ENCODE results near the gene RPL18A. TPM values are rescaled to one million over a fixed set of nuclear protein-coding genes. Genes with fewer than 3 reads are reported as not detected.

Gene RPL18A
- total and polyA plus RNA-seq, 2 experiments from 2014 or later, result 930 to 1,484 TPM

DNA sequence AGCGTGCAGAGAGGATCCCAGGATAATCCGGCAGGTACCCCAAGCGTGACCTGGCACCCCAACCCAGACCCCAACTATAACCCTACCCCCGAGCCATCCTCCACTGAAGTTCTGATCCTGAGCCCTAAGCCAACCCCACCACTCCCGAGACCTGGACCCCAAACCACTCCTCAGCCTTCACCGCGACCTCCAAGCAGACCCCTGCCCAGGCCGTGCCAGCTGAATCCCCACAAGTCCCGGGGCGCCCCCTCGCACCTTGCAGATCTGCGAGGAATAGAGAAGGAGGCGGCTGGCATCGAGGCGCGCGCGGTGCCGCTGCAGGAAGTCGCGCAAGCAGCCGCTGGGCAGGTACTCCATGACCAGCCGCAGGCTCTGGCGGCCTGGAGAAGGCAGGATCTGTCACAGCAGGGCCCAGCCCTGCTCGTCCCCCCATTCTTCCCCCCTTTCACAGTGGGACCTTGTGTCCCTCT lies 28.3 kb upstream of the RPL18A start:
- no peaks in the 10 kb centered on the region for H3K4me1 ChIP-seq (ENCODE audit: low read depth)
- no peaks in the 10 kb centered on the region for H3K9me3 ChIP-seq (ENCODE audit: low read depth)
- H3K4me3 ChIP-seq, result no peak overlapping the region
- no peak for DNase-seq (ENCODE audit: low read depth in 1 of 2, low spot score in 1 of 2)
- TF ChIP-seq, protein P1, sequence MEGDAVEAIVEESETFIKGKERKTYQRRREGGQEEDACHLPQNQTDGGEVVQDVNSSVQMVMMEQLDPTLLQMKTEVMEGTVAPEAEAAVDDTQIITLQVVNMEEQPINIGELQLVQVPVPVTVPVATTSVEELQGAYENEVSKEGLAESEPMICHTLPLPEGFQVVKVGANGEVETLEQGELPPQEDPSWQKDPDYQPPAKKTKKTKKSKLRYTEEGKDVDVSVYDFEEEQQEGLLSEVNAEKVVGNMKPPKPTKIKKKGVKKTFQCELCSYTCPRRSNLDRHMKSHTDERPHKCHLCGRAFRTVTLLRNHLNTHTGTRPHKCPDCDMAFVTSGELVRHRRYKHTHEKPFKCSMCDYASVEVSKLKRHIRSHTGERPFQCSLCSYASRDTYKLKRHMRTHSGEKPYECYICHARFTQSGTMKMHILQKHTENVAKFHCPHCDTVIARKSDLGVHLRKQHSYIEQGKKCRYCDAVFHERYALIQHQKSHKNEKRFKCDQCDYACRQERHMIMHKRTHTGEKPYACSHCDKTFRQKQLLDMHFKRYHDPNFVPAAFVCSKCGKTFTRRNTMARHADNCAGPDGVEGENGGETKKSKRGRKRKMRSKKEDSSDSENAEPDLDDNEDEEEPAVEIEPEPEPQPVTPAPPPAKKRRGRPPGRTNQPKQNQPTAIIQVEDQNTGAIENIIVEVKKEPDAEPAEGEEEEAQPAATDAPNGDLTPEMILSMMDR (IDR thresholded peaks at IDR 0.05; ENCODE audit: low read depth, low read length), result no peak
- H3K27me3 ChIP-seq, result no peaks in the 10 kb centered on the region
- H3K36me3 ChIP-seq, result no peaks in the 10 kb centered on the region
- H3K27ac ChIP-seq, result no peak overlapping the region

DNA sequence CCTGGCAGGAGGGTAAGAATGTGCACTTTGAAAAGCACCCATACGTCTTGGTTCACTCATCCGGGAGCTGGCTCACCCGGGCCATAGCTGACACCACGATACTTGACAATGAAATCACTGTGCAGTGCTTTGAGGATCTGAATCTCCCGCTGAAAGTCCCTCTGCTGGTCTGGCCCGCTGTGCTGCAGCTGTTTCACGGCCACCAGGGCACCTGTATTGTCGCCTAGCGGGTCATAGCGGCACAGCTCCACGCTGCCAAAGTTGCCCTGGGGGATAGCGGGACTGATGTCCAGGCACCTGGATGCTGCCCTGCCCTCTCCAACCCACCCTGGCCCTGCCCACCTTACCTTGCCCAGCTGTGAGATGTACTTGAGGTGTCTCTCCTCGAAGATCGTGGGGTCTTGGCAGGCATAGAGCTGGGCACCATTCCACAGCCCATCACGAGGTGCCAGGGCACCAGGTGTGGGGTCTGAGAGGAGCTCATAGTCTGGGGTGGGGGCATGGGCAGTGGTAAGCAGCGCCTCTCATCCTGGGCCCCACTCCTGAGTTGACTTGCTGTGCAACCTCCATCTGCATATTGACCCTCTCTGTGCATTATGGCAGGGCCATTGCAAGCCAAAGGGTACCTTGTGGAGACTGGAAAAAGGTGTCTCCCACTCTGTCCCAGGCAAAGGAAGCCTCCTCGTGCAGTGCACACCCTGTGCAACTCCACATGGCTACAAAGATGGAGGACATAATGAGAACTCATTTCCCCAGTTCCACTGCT lies 27.1 kb upstream of the RPL18A start:
- H3K36me3 ChIP-seq, result no peaks in the 10 kb centered on the region
- H3K4me3 ChIP-seq, result no peak overlapping the region
- H3K9me3 ChIP-seq (ENCODE audit: low read depth), result no peaks in the 10 kb centered on the region
- H3K4me1 ChIP-seq (ENCODE audit: low read depth), result no peaks in the 10 kb centered on the region
- H3K27me3 ChIP-seq, result no peaks in the 10 kb centered on the region
- TF ChIP-seq, protein P1 (IDR thresholded peaks at IDR 0.05; ENCODE audit: low read depth, low read length), result no peak
- no peak for DNase-seq (ENCODE audit: low read depth in 1 of 2, low spot score in 1 of 2)
- H3K27ac ChIP-seq, result no peak overlapping the region

DNA sequence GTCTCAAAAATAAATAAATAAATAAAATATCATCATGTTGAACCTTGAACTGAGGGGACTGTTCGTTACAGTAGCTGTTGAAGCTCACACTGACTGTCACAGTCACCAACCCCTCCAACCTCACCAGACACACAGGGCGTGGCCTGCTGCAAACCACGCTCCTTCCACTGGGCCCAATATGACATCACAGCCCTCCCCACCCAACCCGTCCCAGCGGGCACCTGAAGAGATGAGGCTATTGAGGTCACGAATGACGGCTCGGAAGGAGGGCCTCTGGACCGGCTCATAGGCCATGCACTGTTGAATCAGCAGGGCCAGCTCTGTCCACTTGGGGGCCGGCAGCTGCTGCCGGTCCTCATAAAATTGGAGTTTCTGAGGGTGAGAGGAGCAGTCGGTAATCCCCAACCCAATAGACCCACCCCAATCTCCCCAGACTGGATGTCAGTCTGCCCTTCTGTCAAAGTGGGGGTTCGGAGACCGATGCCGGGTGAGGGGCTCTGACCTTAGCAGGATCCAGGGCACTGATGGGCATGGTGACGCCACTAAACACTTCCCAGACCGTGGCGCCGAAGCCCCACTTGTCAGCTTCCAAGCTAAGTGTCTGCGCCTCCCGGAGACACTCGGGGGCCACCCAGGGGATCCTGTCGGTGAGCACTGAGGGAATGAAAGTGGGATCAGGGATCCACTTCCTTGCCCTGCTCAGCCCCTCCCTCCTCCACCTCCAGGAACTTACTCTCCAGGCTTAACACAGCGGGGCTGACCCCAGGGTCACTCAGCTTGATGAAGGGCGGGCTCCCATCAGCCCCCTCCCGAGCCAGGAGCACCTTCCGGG lies 25.1 kb upstream of the RPL18A start:
- H3K4me3 ChIP-seq, result no peak overlapping the region
- TF ChIP-seq, protein P1 (IDR thresholded peaks at IDR 0.05; ENCODE audit: low read depth, low read length), result no peak

DNA sequence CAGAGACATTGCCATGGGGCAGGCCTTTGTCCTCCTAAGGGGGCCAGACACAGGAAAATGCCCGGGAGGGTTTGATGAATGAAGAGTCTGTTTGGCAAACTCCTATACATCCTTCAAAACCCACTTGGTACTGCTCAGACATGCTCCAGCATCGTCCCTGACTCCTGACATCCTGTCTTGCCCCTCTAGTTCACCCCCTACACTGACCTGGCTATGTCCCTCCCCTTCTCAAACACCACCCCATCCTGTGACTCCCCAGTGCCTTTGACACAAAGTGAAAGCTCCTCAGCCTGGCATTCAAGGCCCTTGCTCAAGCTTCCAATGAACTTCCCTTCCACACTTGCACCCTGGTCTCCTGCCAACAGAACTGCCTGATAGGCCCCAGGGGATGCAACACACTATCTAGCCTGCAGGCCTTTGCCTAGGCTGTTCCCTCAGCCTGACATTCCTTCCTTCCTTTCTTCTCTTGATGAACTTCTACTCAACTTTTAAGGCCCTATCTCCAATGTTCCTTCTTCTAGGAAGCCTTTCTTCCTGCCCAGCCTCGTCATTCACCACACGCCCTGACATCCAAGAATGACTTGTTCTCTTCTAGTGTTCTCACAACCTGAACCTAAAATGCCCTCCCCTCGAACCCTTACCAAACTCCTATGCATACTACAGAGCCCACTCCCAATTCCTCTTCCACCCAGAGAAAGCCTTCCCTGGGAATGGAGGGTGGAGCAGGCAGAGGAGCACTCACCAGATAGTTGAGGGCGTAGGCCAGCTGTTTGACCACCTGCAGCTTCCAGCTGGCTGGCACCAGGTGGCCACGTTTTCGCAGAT lies 24.3 kb upstream of the RPL18A start:
- Histone ChIP-seq H3K9me3 (ENCODE audit: low read depth) (no peaks in the 10 kb centered on the region), H3K4me3 (no peak overlapping the region), H3K27ac (no peak overlapping the region), H3K4me1 (ENCODE audit: low read depth) (no peaks in the 10 kb centered on the region), H3K36me3 (no peaks in the 10 kb centered on the region), H3K27me3 (no peaks in the 10 kb centered on the region)
- DNase-seq (ENCODE audit: low read depth in 1 of 2, low spot score in 1 of 2), result peak in 1 of 2 donors; percentile 42
- TF ChIP-seq, protein P1 (IDR thresholded peaks at IDR 0.05; ENCODE audit: low read depth, low read length), result no peak

More for the DNA sequence above, 25.1 kb upstream of the RPL18A start:
- H3K27me3 ChIP-seq, result no peaks in the 10 kb centered on the region
- no peak overlapping the region for H3K27ac ChIP-seq
- H3K4me1 ChIP-seq (ENCODE audit: low read depth), result no peaks in the 10 kb centered on the region
- DNase-seq (ENCODE audit: low read depth in 1 of 2, low spot score in 1 of 2), result no peak
- H3K9me3 ChIP-seq (ENCODE audit: low read depth), result no peaks in the 10 kb centered on the region
- no peaks in the 10 kb centered on the region for H3K36me3 ChIP-seq

DNA sequence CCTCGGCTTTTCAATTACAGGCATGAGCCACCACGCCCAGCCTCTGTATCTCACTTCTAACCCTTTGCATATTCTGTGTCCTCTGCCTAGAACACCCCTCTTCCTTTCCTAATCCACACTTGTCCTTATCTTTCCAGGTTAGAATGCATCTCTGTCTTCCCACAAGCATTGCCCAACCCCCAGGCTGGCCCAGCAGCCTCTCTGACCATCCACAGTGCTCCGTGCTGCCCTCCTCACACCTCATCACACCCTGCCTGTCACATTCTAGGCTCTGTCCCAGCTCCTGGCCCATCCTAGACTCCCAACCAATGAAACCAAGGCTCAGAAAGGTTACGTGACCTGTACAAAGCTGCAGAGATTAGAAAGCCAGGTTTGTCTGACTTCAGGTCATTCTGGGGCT lies 23.2 kb upstream of the RPL18A start:
- Histone ChIP-seq H3K36me3 (no peaks in the 10 kb centered on the region), H3K9me3 (ENCODE audit: low read depth) (no peaks in the 10 kb centered on the region), H3K4me1 (ENCODE audit: low read depth) (no peaks in the 10 kb centered on the region), H3K4me3 (no peak overlapping the region), H3K27me3 (no peaks in the 10 kb centered on the region), H3K27ac (no peak overlapping the region)
- TF ChIP-seq, protein P1 (IDR thresholded peaks at IDR 0.05; ENCODE audit: low read depth, low read length), result no peak
- DNase-seq (ENCODE audit: low read depth in 1 of 2, low spot score in 1 of 2), result no peak

All from cardiac muscle cell (in vitro differentiated cells and primary cell).